ENCODE data around the gene MED4.

MED4 gene
- total RNA-seq: 43.6 to 49.5 (median 43.8) reads per million in 3 donors

- H3K27me3 ChIP-seq (replicated peaks; ENCODE audit: control insufficient read depth, insufficient read depth, low read length, poor library complexity, severe bottlenecking): no peaks in the 10 kb centered on the region
- DNase-seq: peak; percentile 94 to 95 (median 94)
- H3K27ac ChIP-seq (ENCODE audit: insufficient read depth, low read length, poor library complexity, severe bottlenecking): peak within 1 kb of the TSS; percentile 92
- H3K36me3 ChIP-seq (ENCODE audit: control insufficient read depth, insufficient read depth, low read length): no peaks in the 10 kb centered on the region
- H3K4me1 ChIP-seq (ENCODE audit: control insufficient read depth, insufficient read depth, low read length, poor library complexity, severe bottlenecking): peaks cover 17% of the 10 kb centered on the region
- H3K9me3 ChIP-seq (ENCODE audit: control insufficient read depth, low read length): no peaks in the 10 kb centered on the region
- peak within 1 kb of the TSS; percentile 95 for H3K4me3 ChIP-seq (ENCODE audit: insufficient read depth, low read depth, low read length, poor library complexity, severe bottlenecking)
These were observed at the start of gene MED4 for GRCh38 chr13:48094781-48095502. Gene MED4 (minus strand): TSS chr13:48095104. CDS start chr13:48095078, 26 bp downstream.

- Histone ChIP-seq H3K27me3 (replicated peaks; ENCODE audit: control insufficient read depth, insufficient read depth, low read length, poor library complexity, severe bottlenecking) (no peaks in the 10 kb centered on the region), H3K9me3 (ENCODE audit: control insufficient read depth, low read length) (no peaks in the 10 kb centered on the region), H3K27ac (ENCODE audit: insufficient read depth, low read length, poor library complexity, severe bottlenecking) (no peak overlapping the region), H3K36me3 (ENCODE audit: control insufficient read depth, insufficient read depth, low read length) (no peaks in the 10 kb centered on the region), H3K4me1 (ENCODE audit: control insufficient read depth, insufficient read depth, low read length, poor library complexity, severe bottlenecking) (peaks cover 6% of the 10 kb centered on the region), H3K4me3 (ENCODE audit: insufficient read depth, low read depth, low read length, poor library complexity, severe bottlenecking) (no peak overlapping the region)
- no peak for DNase-seq
These were observed 49.6 kb upstream of the MED4 start for GRCh38 chr13:48144413-48145035.

GRCh38 chr13:48142436-48142835, 47.5 kb upstream of the MED4 start:
- no peaks in the 10 kb centered on the region for H3K9me3 ChIP-seq (ENCODE audit: control insufficient read depth, low read length)
- DNase-seq: no peak
- H3K27ac ChIP-seq (ENCODE audit: insufficient read depth, low read length, poor library complexity, severe bottlenecking): no peak overlapping the region
- peaks cover 6% of the 10 kb centered on the region for H3K4me1 ChIP-seq (ENCODE audit: control insufficient read depth, insufficient read depth, low read length, poor library complexity, severe bottlenecking)
- no peaks in the 10 kb centered on the region for H3K27me3 ChIP-seq (replicated peaks; ENCODE audit: control insufficient read depth, insufficient read depth, low read length, poor library complexity, severe bottlenecking)
- no peaks in the 10 kb centered on the region for H3K36me3 ChIP-seq (ENCODE audit: control insufficient read depth, insufficient read depth, low read length)
- H3K4me3 ChIP-seq (ENCODE audit: insufficient read depth, low read depth, low read length, poor library complexity, severe bottlenecking): no peak overlapping the region

GRCh38 chr13:48138270-48138669, 43.4 kb upstream of the MED4 start:
- no peak overlapping the region for H3K27ac ChIP-seq (ENCODE audit: insufficient read depth, low read length, poor library complexity, severe bottlenecking)
- DNase-seq: no peak
- H3K4me1 ChIP-seq (ENCODE audit: control insufficient read depth, insufficient read depth, low read length, poor library complexity, severe bottlenecking): no peaks in the 10 kb centered on the region
- no peaks in the 10 kb centered on the region for H3K27me3 ChIP-seq (replicated peaks; ENCODE audit: control insufficient read depth, insufficient read depth, low read length, poor library complexity, severe bottlenecking)
- H3K9me3 ChIP-seq (ENCODE audit: control insufficient read depth, low read length): no peaks in the 10 kb centered on the region
- H3K36me3 ChIP-seq (ENCODE audit: control insufficient read depth, insufficient read depth, low read length): no peaks in the 10 kb centered on the region
- H3K4me3 ChIP-seq (ENCODE audit: insufficient read depth, low read depth, low read length, poor library complexity, severe bottlenecking): no peak overlapping the region

GRCh38 chr13:48132961-48133360, 38.1 kb upstream of the MED4 start:
- H3K36me3 ChIP-seq (ENCODE audit: control insufficient read depth, insufficient read depth, low read length): no peaks in the 10 kb centered on the region
- no peak overlapping the region for H3K27ac ChIP-seq (ENCODE audit: insufficient read depth, low read length, poor library complexity, severe bottlenecking)
- H3K27me3 ChIP-seq (replicated peaks; ENCODE audit: control insufficient read depth, insufficient read depth, low read length, poor library complexity, severe bottlenecking): no peaks in the 10 kb centered on the region
- H3K4me3 ChIP-seq (ENCODE audit: insufficient read depth, low read depth, low read length, poor library complexity, severe bottlenecking): no peak overlapping the region
- no peak for DNase-seq
- H3K9me3 ChIP-seq (ENCODE audit: control insufficient read depth, low read length): no peaks in the 10 kb centered on the region
- no peaks in the 10 kb centered on the region for H3K4me1 ChIP-seq (ENCODE audit: control insufficient read depth, insufficient read depth, low read length, poor library complexity, severe bottlenecking)

- no peaks in the 10 kb centered on the region for H3K36me3 ChIP-seq (ENCODE audit: control insufficient read depth, insufficient read depth, low read length)
- peaks cover 11% of the 10 kb centered on the region for H3K4me1 ChIP-seq (ENCODE audit: control insufficient read depth, insufficient read depth, low read length, poor library complexity, severe bottlenecking)
- H3K4me3 ChIP-seq (ENCODE audit: insufficient read depth, low read depth, low read length, poor library complexity, severe bottlenecking): no peak overlapping the region
- no peak for DNase-seq
- H3K9me3 ChIP-seq (ENCODE audit: control insufficient read depth, low read length): no peaks in the 10 kb centered on the region
- H3K27ac ChIP-seq (ENCODE audit: insufficient read depth, low read length, poor library complexity, severe bottlenecking): no peak overlapping the region
- no peaks in the 10 kb centered on the region for H3K27me3 ChIP-seq (replicated peaks; ENCODE audit: control insufficient read depth, insufficient read depth, low read length, poor library complexity, severe bottlenecking)
These were observed 36.6 kb upstream of the MED4 start for GRCh38 chr13:48131533-48131932.

- H3K27me3 ChIP-seq (replicated peaks; ENCODE audit: control insufficient read depth, insufficient read depth, low read length, poor library complexity, severe bottlenecking): no peaks in the 10 kb centered on the region
- H3K9me3 ChIP-seq (ENCODE audit: control insufficient read depth, low read length): no peaks in the 10 kb centered on the region
- no peak overlapping the region for H3K4me3 ChIP-seq (ENCODE audit: insufficient read depth, low read depth, low read length, poor library complexity, severe bottlenecking)
- no peaks in the 10 kb centered on the region for H3K36me3 ChIP-seq (ENCODE audit: control insufficient read depth, insufficient read depth, low read length)
- H3K4me1 ChIP-seq (ENCODE audit: control insufficient read depth, insufficient read depth, low read length, poor library complexity, severe bottlenecking): peaks cover 11% of the 10 kb centered on the region
- peak in 2 of 3 donors; percentile 11 to 27 for DNase-seq
- H3K27ac ChIP-seq (ENCODE audit: insufficient read depth, low read length, poor library complexity, severe bottlenecking): peak overlapping the region; percentile 38
These were observed 32.3 kb upstream of the MED4 start for GRCh38 chr13:48126944-48127830.

GRCh38 chr13:48125794-48126228, 30.9 kb upstream of the MED4 start:
- H3K4me3 ChIP-seq (ENCODE audit: insufficient read depth, low read depth, low read length, poor library complexity, severe bottlenecking): no peak overlapping the region
- peaks cover 11% of the 10 kb centered on the region for H3K4me1 ChIP-seq (ENCODE audit: control insufficient read depth, insufficient read depth, low read length, poor library complexity, severe bottlenecking)
- no peak for DNase-seq

GRCh38 chr13:48123812-48124211, 28.9 kb upstream of the MED4 start:
- Histone ChIP-seq H3K9me3 (ENCODE audit: control insufficient read depth, low read length) (no peaks in the 10 kb centered on the region), H3K36me3 (ENCODE audit: control insufficient read depth, insufficient read depth, low read length) (no peaks in the 10 kb centered on the region), H3K27me3 (replicated peaks; ENCODE audit: control insufficient read depth, insufficient read depth, low read length, poor library complexity, severe bottlenecking) (no peaks in the 10 kb centered on the region), H3K4me1 (ENCODE audit: control insufficient read depth, insufficient read depth, low read length, poor library complexity, severe bottlenecking) (peaks cover 11% of the 10 kb centered on the region), H3K27ac (ENCODE audit: insufficient read depth, low read length, poor library complexity, severe bottlenecking) (no peak overlapping the region), H3K4me3 (ENCODE audit: insufficient read depth, low read depth, low read length, poor library complexity, severe bottlenecking) (no peak overlapping the region)
- no peak for DNase-seq

More at GRCh38 chr13:48125794-48126228, 30.9 kb upstream of the MED4 start:
- no peaks in the 10 kb centered on the region for H3K36me3 ChIP-seq (ENCODE audit: control insufficient read depth, insufficient read depth, low read length)
- H3K27ac ChIP-seq (ENCODE audit: insufficient read depth, low read length, poor library complexity, severe bottlenecking): no peak overlapping the region
- no peaks in the 10 kb centered on the region for H3K9me3 ChIP-seq (ENCODE audit: control insufficient read depth, low read length)
- H3K27me3 ChIP-seq (replicated peaks; ENCODE audit: control insufficient read depth, insufficient read depth, low read length, poor library complexity, severe bottlenecking): no peaks in the 10 kb centered on the region

All from effector memory CD4-positive, alpha-beta T cell (primary cell).